NCI-H2081 treated with DMSO at 0.1 percent for 48 hours (cell line): Measurements from ENCODE around the gene CPNE4.
"Not testable (repeated sequence)": the region's sequence is repeated elsewhere in the genome, so short reads cannot be mapped to it uniquely, and the experiment has no call there.

ENCODE experiments used
- DNase-seq: peaks from one replicate; lab custom pipeline; 2025; lab: John Stamatoyannopoulos, UW

The CPNE4 gene

GRCh38 chr3:132034486-132035464 lies at the start of gene CPNE4:
TSS of gene CPNE4 (minus strand) at chr3:132035014.
- DNase-seq = peak; percentile 50

GRCh38 chr3:132083583-132084279 lies 48.9 kb upstream of the CPNE4 start:
- no peak for DNase-seq

GRCh38 chr3:132083159-132083558 lies 48.3 kb upstream of the CPNE4 start:
- DNase-seq = no peak

GRCh38 chr3:132079147-132079546 lies 44.3 kb upstream of the CPNE4 start:
- DNase-seq = no peak

- no peak for DNase-seq
Observed at GRCh38 chr3:132073771-132074170, 39.0 kb upstream of the CPNE4 start.

- no peak for DNase-seq
Observed at GRCh38 chr3:132071043-132071442, 36.2 kb upstream of the CPNE4 start.

- DNase-seq = no peak
Observed at GRCh38 chr3:132064114-132064513, 29.3 kb upstream of the CPNE4 start.

GRCh38 chr3:132062535-132062934 lies 27.7 kb upstream of the CPNE4 start:
- no peak for DNase-seq

- DNase-seq = no peak
Observed at GRCh38 chr3:132055872-132056271, 21.1 kb upstream of the CPNE4 start.

- no peak for DNase-seq
Observed at GRCh38 chr3:132047209-132047608, 12.4 kb upstream of the CPNE4 start.

GRCh38 chr3:132044874-132045273 lies 10.1 kb upstream of the CPNE4 start:
- DNase-seq = not testable (repeated sequence)

GRCh38 chr3:132042681-132043080 lies 7.9 kb upstream of the CPNE4 start:
- no peak for DNase-seq

GRCh38 chr3:132038198-132038825 lies 3.5 kb upstream of the CPNE4 start:
- peak; percentile 13 for DNase-seq

- DNase-seq = no peak
Observed at GRCh38 chr3:132037581-132037980, 2.8 kb upstream of the CPNE4 start.

GRCh38 chr3:132037056-132037455 lies 2.2 kb upstream of the CPNE4 start:
- no peak for DNase-seq

GRCh38 chr3:132034097-132034485 lies 723 bp downstream of the CPNE4 start:
- DNase-seq = no peak

- no peak for DNase-seq
Observed at GRCh38 chr3:132033471-132033870, 1.3 kb downstream of the CPNE4 start.

- no peak for DNase-seq
Observed at GRCh38 chr3:132032959-132033358, 1.9 kb downstream of the CPNE4 start.

GRCh38 chr3:132029182-132029902 lies 5.5 kb downstream of the CPNE4 start:
- DNase-seq = peak; percentile 78

- DNase-seq = no peak
Observed at GRCh38 chr3:132022914-132023313, 11.9 kb downstream of the CPNE4 start.

- no peak for DNase-seq
Observed at GRCh38 chr3:132020058-132020457, 14.8 kb downstream of the CPNE4 start.

- DNase-seq = no peak
Observed at GRCh38 chr3:132017137-132017536, 17.7 kb downstream of the CPNE4 start.
